ENCODE results near the gene OR10H4.

- TF ChIP-seq POLR2A (IDR thresholded peaks at IDR 0.05; ENCODE audit: low read length) (no peak), GATA1 (IDR thresholded peaks at IDR 0.05; ENCODE audit: low read depth, low read length) (no peak)
These were observed at the start of gene OR10H4 for GRCh38 chr19:15948223-15949058.

All from erythroblast (primary cell).